Nephron (organoid): ENCODE data around the gene MKI67.
"Not testable (repeated sequence)": the region's sequence is repeated elsewhere in the genome, so short reads cannot be mapped to it uniquely, and the experiment has no call there.

Experiments
- H3K27ac Mint-ChIP-seq, 3 experiments: 2 replicates each; pipeline ENCODE4 v1.8.0; 2020; ENCODE audit warnings: mixed read lengths in 3 of 3, mild to moderate bottlenecking in 2 of 3, moderate library complexity in 1 of 3
- H3K27me3 Mint-ChIP-seq: 2 replicates; pipeline ENCODE4 v1.8.0; 2021; ENCODE audit warnings: low read depth, mild to moderate bottlenecking, moderate library complexity, mixed read lengths
- H3K36me3 Mint-ChIP-seq: 2 replicates; pipeline ENCODE4 v1.8.0; 2020; ENCODE audit warnings: low read depth, mixed read lengths
- H3K4me1 Mint-ChIP-seq: 2 replicates; pipeline ENCODE4 v1.8.0; 2020; ENCODE audit warnings: mixed read lengths
- H3K4me3 Mint-ChIP-seq, 3 experiments: 2 replicates each; pipeline ENCODE4 v1.8.0; 2020; ENCODE audit warnings: mild to moderate bottlenecking in 3 of 3, mixed read lengths in 3 of 3, moderate library complexity in 2 of 3
- H3K9me3 Mint-ChIP-seq: 2 replicates; pipeline ENCODE4 v1.8.0; 2020; ENCODE audit warnings: mixed read lengths
- TF ChIP-seq, protein P1 (sequence below), 3 experiments: fragments of 200-600 bp; sonication (generic); IDR thresholded peaks; one replicate each; pipeline ENCODE4 v1.5.0; 2021; ENCODE audit warnings: antibody characterized with exemption in 3 of 3; ENCODE audit not compliant: unreplicated experiment in 3 of 3

The MKI67 gene

DNA sequence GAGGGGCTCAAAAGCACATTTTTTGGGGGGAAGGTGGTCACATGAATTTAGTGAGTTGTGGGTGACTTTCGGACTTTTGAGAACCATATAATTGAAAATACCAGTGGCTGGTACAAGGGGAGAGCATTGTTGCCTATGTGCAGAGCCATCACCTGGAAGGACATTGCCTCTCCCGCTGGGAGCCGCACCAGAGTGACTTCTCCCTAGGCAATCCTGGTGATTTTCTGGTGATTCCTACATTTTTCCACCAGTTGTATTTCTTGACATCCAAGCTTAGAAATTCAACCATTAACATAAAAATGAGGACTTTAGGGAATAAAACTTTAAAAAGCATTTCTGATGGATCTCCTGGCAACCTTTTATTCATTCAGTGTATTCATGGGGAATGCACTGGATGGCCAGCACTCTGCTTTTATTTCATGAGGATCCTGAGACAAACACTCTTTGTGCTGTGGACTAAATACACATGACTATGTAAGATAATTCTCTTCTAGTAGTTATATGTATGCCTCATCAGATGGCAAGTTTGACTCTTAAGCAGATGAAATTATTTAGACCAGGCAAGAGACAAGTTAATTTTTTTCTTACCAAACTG, 41.8 kb upstream of the MKI67 start:
- TF ChIP-seq, protein P1, sequence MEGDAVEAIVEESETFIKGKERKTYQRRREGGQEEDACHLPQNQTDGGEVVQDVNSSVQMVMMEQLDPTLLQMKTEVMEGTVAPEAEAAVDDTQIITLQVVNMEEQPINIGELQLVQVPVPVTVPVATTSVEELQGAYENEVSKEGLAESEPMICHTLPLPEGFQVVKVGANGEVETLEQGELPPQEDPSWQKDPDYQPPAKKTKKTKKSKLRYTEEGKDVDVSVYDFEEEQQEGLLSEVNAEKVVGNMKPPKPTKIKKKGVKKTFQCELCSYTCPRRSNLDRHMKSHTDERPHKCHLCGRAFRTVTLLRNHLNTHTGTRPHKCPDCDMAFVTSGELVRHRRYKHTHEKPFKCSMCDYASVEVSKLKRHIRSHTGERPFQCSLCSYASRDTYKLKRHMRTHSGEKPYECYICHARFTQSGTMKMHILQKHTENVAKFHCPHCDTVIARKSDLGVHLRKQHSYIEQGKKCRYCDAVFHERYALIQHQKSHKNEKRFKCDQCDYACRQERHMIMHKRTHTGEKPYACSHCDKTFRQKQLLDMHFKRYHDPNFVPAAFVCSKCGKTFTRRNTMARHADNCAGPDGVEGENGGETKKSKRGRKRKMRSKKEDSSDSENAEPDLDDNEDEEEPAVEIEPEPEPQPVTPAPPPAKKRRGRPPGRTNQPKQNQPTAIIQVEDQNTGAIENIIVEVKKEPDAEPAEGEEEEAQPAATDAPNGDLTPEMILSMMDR (IDR thresholded peaks at IDR 0.05; ENCODE audit: unreplicated experiment in 3 of 3): no peak
- Mint-ChIP-seq H3K27ac (no peak overlapping the region), H3K27me3 (peaks cover 9% of the 10 kb centered on the region), H3K4me3 (no peak overlapping the region), H3K4me1 (no peaks in the 10 kb centered on the region), H3K9me3 (peaks cover 14% of the 10 kb centered on the region), H3K36me3 (no peaks in the 10 kb centered on the region)

DNA sequence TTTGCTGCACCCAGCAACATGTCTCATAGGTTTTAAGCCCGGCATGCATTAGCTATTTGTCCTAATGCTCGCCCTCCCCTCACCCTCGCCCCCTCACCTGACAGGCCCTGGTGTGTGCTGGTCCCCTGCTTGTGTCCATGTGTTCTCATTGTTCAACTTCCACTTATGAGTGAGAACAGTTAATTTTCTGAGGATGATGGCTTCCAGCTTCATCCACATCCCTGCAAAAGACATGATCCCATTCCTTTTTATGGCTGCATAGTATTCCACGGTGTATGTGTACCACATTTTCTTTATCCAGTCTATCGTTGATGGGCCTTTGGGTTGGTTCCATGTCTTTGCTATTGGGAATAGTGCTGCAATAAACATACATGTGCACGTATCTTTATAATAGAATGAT, 40.9 kb upstream of the MKI67 start:
- H3K36me3 Mint-ChIP-seq, H3K4me1 Mint-ChIP-seq, H3K9me3 Mint-ChIP-seq, H3K27me3 Mint-ChIP-seq, H3K27ac Mint-ChIP-seq, H3K4me3 Mint-ChIP-seq: not testable (repeated sequence)

DNA sequence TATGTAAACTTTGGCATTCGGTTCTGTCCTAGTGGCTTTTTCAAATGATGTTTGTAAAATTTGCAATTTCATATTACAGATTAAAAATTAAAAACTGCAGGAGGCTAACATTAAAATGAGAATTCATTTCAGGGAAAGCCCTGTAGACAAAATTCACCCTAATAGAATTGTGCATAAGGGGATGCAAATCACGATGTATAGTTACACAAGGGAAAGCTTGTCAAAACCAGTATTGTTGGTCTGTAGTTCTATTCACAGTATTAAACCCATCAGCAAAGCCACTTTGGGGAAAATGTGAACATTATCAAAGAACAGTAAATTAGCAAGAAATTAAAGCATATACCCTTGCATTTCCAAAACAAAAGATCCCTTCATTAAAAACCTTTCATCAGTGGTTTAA, 39.9 kb upstream of the MKI67 start:
- Mint-ChIP-seq H3K4me1 (no peaks in the 10 kb centered on the region), H3K27me3 (peaks cover 14% of the 10 kb centered on the region), H3K4me3 (no peak overlapping the region), H3K9me3 (peaks cover 5% of the 10 kb centered on the region), H3K27ac (no peak overlapping the region), H3K36me3 (no peaks in the 10 kb centered on the region)
- TF ChIP-seq, protein P1 (IDR thresholded peaks at IDR 0.05; ENCODE audit: unreplicated experiment in 3 of 3): no peak

DNA sequence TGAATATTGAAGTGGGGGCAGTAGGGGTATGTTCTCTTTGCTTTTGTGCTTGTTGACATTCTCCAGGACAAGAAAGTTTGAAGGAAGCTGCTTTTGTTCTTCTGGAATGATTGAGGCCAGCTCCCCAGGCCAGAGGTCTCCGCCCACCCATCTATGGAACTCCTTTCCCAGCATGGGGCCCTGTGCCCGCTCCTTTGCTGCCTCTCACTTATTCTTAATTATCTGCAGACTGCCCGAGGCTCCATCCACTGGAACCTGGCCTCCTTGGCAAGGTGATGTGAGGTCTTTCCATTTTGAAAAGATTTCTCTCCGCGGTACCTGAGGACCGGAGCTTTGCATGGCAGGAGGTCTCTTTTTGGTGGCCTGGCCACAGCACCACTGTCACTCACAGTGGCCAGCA, 39.3 kb upstream of the MKI67 start:
- TF ChIP-seq, protein P1 (IDR thresholded peaks at IDR 0.05; ENCODE audit: unreplicated experiment in 3 of 3): no peak
- Mint-ChIP-seq H3K27me3 (peaks cover 14% of the 10 kb centered on the region), H3K27ac (no peak overlapping the region), H3K4me3 (no peak overlapping the region), H3K36me3 (no peaks in the 10 kb centered on the region), H3K4me1 (no peaks in the 10 kb centered on the region), H3K9me3 (peaks cover 3% of the 10 kb centered on the region)

DNA sequence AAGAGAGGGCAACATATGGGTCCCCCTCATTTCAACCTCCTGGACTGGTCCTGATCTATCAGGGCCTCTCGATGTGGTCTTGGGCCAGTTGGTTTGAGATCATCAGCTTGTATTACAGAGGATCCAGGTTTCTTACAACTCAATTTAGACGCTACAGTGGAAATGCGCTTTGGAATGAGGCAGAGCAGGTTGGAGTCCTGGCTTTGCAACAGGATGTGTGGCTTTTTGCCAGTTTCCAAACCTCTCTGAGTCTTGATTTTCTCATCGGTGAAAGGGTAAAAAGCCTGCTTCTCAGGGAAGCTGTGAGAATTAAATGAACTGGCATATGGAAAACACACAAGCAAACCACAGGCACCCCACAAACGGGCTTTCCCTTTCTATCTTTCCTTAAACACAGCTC, 37.5 kb upstream of the MKI67 start:
- H3K4me1 Mint-ChIP-seq: no peaks in the 10 kb centered on the region
- no peak overlapping the region for H3K27ac Mint-ChIP-seq
- TF ChIP-seq, protein P1 (IDR thresholded peaks at IDR 0.05; ENCODE audit: unreplicated experiment in 3 of 3): no peak
- peaks cover 12% of the 10 kb centered on the region for H3K27me3 Mint-ChIP-seq
- H3K4me3 Mint-ChIP-seq: no peak overlapping the region
- no peaks in the 10 kb centered on the region for H3K36me3 Mint-ChIP-seq
- H3K9me3 Mint-ChIP-seq: no peaks in the 10 kb centered on the region

DNA sequence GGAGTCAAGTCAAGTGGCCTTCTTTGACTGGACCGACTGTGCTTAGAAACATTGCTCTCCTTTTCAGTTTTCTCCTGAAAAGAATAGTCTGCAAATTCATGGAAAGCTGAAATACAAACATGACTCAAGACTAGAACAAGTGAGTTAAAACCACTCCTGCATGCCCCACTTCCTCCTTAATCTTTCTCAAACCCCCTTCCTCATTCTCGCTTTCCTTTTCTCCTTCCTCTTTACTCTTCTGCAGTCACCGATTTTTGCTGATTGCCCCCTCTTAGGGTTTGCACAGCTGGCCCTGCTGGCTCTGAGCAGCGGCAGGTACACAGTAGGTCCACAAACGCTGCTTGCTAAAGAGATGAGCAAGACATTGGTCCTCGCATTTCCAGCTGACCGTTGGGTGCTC, 34.8 kb upstream of the MKI67 start:
- Mint-ChIP-seq H3K27ac (no peak overlapping the region), H3K4me3 (no peak overlapping the region), H3K4me1 (no peaks in the 10 kb centered on the region), H3K9me3 (no peaks in the 10 kb centered on the region), H3K36me3 (no peaks in the 10 kb centered on the region), H3K27me3 (peaks cover 20% of the 10 kb centered on the region)
- TF ChIP-seq, protein P1 (IDR thresholded peaks at IDR 0.05; ENCODE audit: unreplicated experiment in 3 of 3): no peak
